HS-27A (cell line): Measurements from ENCODE around the gene LDB2.

Source experiments
- DNase-seq: peaks from one replicate; pipeline ENCODE4 v3.0.0-alpha.2; 2012; ENCODE audit warnings: low read depth, missing footprints

LDB2 gene

GRCh38 chr4:16483540-16483939 is 414.9 kb downstream of the LDB2 start:
- DNase-seq = no peak

GRCh38 chr4:16480011-16480410 is 418.4 kb downstream of the LDB2 start:
- no peak for DNase-seq

- DNase-seq = no peak
Measured at GRCh38 chr4:16472537-16472936, 425.9 kb downstream of the LDB2 start.

- DNase-seq = no peak
Measured at GRCh38 chr4:16467061-16467460, 431.4 kb downstream of the LDB2 start.

- no peak for DNase-seq
Measured at GRCh38 chr4:16466581-16466980, 431.9 kb downstream of the LDB2 start.

- no peak for DNase-seq
Measured at GRCh38 chr4:16464651-16465050, 433.8 kb downstream of the LDB2 start.

GRCh38 chr4:16462656-16463055 is 435.8 kb downstream of the LDB2 start:
- DNase-seq = no peak

GRCh38 chr4:16461362-16461761 is 437.1 kb downstream of the LDB2 start:
- no peak for DNase-seq

- peak; percentile 33 for DNase-seq
Measured at GRCh38 chr4:16457944-16458343, 440.5 kb downstream of the LDB2 start.
